HT1080 (cell line): Measurements from ENCODE around the gene ZNF555. TPM values are rescaled to one million over a fixed set of nuclear protein-coding genes. Genes with fewer than 3 reads are reported as not detected.
A peak's percentile ranks its signal among the peaks of the same experiment; 100 is the strongest.
"Not testable (repeated sequence)": the region's sequence is repeated elsewhere in the genome, so short reads cannot be mapped to it uniquely, and the experiment has no call there.

Experiments used
- DNase-seq: peaks from one replicate; pipeline ENCODE4 v3.0.0-alpha.2; 2015; ENCODE audit warnings: low read depth
- polyA plus RNA-seq, 2 experiments: library from polyadenylated mRNA; depleted of rRNA; stranded (reverse); fragments of >200 nt; gene quantifications; 2 replicates each; pipeline ENCODE4 v1.2.3, GENCODE V29; 2015
- total RNA-seq: library from RNA; depleted of rRNA; stranded (reverse); fragments of >200 nt; shearing (Covaris generic); gene quantifications from 2 replicates; pipeline ENCODE4 v1.2.3, GENCODE V29; 2014; rRNA removed

The ZNF555 gene
- 0.11 and 1.0 TPM in 2 replicates for total RNA-seq
- 0.59 and 0.67 TPM in 2 replicates for polyA plus RNA-seq (2015; cell fraction: cytosol; rRNA removed)
- 0.91 and 1.5 TPM in 2 replicates for polyA plus RNA-seq (2015; cell fraction: nucleus; rRNA removed)

DNA sequence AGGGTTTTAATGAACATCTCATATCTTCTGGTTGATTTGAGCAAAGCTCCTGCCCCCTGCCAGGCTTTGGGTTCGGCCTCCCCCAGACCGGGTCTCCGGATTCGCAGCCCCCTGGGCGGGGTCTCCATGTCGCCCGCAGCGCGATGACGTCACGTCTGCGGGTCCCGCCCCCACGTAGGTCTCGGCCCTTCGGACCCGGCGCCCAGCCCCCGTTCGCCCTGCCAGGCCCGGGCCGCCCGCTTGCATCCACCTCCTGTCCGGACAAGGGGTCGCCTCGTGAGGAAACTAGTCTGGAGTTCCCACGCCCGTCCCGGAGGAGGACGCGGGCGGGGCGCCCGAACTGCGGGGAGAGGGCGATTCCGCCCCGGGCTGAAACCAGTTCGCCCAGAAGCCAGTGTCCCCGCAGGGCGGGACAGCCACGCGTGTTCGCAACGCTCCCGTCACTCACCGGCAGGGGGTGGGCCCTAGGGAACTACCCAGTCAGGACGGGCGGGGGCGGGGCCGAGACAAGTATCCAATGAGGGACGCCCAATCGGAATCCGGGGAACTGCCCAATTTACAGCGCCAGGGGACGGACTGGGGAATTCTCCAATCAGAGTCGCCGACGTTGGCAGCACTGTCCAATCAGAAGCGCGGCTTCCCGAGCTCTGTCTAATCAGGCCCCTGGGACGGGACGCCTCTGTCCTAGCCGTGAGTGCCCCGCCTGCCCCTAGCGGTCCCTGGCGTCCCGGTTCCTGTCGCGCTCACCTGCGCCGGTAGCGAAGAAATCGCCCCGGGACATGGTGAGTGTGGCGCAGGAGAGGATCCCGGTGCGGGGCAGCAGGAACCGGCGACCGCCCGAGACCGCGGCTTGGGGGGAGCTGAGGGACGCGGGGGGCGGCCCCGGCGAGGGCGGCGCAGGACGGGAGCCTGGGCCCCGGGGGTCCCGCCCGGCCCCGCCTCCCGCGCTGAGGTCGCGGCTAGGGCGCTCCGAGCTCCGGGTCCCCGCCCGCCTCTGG is at the start of gene ZNF555:
Gene ZNF555 (plus strand): TSS at position 682 of the 998 bp plus-strand sequence. CDS start 98 bp downstream, at position 780.
- DNase-seq, result peak; percentile 48

DNA sequence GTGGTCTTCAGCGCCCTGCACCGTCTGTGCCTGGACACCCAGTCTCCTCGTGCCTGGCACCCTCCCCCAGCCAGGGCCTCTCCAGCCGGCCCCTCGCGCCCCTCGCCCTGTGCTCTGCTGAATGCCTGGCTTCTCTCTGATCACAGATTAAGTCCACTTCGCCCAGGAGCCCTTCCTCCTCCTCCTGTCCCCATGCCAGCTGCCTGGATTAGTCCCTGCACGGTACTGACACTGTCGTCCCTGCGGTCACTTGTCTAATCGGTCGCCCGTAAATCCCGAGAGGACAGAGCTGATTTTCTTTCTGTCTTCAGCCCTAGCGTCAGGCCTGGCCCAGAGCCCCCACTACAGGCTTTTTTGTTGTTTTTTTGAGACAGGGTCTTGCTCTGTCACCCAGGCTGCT is 49.4 kb upstream of the ZNF555 start:
- DNase-seq, result no peak

GRCh38 chr19:2792666-2793065 is 48.6 kb upstream of the ZNF555 start:
- not testable (repeated sequence) for DNase-seq

GRCh38 chr19:2793126-2793525 is 48.1 kb upstream of the ZNF555 start:
- DNase-seq, result no peak

DNA sequence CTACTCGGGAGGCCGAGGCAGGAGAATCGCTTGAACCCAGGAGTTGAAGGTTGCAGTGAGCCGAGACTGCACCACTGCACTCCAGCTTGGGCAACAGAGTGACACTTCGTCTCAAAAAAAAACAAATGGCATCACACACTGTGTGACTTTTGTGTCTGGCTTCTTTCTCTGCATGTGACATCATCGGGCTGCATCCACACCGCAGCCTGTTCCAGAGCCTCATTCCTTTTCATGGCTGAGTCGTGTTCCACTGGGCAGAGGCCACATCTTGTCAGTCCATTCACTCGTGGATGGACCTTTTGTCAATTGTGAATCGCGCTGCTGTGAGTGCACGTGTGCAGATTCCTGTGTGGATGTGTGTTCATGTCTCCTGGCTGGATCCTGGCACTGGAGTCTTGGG is 47.7 kb upstream of the ZNF555 start:
- DNase-seq, result no peak

- no peak for DNase-seq
These were observed 45.2 kb upstream of the ZNF555 start for GRCh38 chr19:2795827-2796658.

GRCh38 chr19:2796659-2797266 is 44.5 kb upstream of the ZNF555 start:
- no peak for DNase-seq

GRCh38 chr19:2797280-2797679 is 44.0 kb upstream of the ZNF555 start:
- DNase-seq, result no peak

DNA sequence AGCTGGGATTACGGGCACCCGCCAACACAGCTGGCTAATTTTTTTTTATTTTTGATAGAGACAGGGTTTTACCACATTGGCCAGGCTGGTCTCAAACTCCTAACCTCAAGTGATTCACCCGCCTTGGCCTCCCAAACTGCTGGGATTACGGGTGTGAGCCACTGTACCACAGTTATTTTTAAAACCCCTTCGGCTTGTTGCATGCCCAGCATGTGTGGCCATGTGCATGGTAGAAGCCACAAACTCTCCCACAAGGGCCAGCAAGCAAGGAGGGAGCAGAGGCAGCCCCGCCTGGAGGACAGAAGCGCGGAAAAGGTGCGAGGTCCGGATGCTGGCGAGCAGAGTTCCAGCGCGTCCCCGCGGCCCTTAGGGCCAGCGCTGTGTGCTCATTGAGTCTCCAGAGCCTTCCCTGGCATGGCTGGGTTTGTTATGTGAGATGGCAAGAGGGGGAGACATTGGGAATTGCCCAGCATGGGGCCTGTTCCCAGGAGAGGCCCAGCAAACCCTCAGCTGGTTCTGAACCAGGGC is 43.1 kb upstream of the ZNF555 start:
- no peak for DNase-seq

GRCh38 chr19:2798733-2799132 is 42.5 kb upstream of the ZNF555 start:
- DNase-seq, result no peak

DNA sequence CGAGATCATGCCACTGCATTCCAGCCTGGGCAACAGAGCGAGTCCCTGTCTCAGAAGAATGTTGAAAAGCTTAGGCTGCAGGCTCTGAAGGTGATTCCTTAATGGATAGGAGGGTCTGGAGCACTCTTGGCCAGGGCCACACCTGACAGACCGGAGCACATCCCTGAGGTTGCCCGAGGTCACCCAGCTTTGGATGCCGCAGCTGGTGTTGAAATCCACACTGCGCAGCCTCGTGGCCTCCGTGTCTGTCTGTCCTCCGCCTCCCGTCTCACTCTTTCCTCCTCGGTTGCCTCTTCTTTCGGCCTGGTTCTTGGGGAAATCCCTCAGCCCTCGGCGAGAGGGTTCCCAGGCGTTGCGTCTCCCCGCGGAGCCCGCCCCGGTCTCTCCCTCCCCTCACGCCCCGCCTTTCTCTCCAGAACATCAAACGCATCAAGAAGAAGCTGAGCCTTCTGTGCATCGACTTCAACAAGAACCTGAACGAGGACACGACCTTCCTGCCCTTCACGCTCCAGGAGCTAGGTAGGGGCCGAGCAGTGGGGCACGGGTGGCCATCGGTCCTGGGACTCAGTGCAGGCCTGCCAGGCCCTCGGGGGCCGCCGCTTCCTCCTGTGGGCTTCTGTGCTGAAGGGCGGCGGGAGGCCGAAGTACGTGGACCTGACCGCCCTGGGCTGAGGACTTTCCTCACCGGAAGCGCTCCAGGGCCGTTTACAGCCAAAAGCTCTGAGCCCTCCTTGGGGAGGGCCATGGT is 41.8 kb upstream of the ZNF555 start:
- DNase-seq, result no peak

DNA sequence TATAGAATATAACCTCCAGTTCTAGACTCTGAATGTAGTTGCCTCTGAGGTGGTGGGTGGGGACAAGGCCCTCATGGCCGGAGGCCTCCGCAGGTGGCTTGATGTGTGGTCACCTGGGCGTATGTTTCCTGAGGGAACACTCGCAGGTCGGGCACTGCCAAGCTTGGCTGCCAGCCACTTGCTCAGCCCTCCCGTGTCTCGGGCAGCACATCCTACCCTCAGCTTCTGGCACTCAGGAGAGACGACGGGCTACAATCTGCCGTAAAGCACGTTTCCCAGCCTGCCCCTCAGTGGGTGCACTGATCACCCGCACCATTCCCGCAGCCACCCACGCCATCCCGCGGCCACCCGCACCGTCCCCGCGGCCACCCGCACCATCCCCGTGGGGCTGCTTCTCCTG is 40.8 kb upstream of the ZNF555 start:
- no peak for DNase-seq

- no peak for DNase-seq
These were observed 38.4 kb upstream of the ZNF555 start for GRCh38 chr19:2802826-2803225.

GRCh38 chr19:2803486-2804155 is 37.7 kb upstream of the ZNF555 start:
- no peak for DNase-seq

- no peak for DNase-seq
These were observed 36.9 kb upstream of the ZNF555 start for GRCh38 chr19:2804156-2805004.

- no peak for DNase-seq
These were observed 35.9 kb upstream of the ZNF555 start for GRCh38 chr19:2805261-2805900.

DNA sequence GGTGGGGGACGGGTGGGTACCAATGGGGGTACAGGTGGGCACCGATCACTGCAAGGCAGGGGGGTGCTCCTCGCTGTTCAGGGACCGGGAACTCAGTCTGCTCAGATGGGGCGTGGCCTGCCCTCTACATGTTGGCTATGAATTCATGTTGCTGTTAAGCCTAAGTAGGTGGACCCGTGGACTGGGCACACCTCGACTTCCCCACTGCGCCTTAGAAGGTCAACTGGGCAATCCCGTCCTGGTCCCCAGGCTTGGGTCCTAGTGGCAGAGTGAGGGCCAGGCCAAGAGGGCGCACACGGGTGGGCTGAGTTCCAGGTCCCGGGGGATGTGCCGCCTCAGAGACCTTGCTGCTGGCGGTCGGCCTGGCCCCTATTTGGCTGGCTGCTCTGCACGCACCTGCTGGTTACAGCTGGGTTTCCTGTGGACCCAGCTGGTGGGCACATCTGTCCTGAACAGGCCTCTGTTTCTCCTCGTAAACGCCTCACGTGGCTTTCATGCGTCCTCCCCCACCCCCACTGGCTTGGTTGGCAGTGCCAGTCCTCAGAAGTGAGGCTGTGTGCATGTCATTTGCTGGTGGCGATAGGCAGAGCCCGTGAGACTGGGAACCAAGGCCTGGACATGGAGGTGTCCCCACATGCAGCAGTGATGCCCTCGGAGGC is 35.2 kb upstream of the ZNF555 start:
- DNase-seq, result no peak
